Erythroblast (primary cell): ENCODE measurements around the gene MTHFD1L.

Experiments
- GATA1 ChIP-seq: IDR thresholded peaks from 2 replicates; pipeline ENCODE4 v1.6.1; 2011; ENCODE audit warnings: low read depth, mild to moderate bottlenecking, control low read depth, low read length, moderate library complexity
- POLR2A ChIP-seq: IDR thresholded peaks from 2 replicates; pipeline ENCODE4 v1.6.1; 2011; ENCODE audit warnings: mild to moderate bottlenecking, low read length

DNA sequence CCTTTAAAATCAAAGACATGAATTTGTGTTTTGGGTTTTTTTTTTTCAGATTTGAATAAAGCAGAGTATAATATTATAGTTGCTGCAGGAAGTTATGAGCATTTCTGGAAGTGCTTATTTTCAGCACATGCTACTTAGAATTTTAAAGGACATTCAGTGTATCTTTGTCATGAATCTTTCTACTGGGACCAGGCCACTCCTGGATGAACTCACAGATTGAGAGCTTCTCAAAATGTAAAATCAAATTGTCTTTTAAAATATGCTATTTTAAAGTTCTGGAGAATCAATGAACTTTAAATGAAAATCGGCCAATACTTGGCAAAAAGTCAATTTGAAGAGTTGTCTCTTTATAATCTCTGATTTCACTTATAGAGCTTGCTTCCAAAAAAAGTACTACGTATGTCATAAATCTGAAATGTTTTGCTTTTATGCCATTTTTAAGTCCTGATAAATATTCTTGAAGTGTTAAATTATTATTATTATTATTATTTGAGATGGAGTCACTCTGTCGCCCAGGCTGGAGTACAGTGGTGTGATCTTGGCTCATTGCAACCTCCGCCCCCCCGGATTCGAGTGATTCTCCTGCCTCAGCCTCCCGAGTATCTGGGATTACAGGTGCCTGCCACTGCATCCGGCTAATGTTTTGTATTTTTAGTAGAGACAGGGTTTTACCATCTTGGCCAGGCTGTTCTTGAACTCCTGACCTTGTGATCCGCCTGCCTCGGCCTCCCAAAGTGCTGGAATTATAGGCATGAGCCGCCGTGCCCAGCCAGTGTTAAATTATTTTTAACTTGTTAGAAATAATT, 198.5 kb downstream of the MTHFD1L start:
- TF ChIP-seq POLR2A (no peak), GATA1 (no peak)
